Activated CD4-positive, alpha-beta T cell treated with anti-CD3 and anti-CD28 coated beads for 24 hours (primary cell): Measurements from ENCODE around the gene RFC2.
"Not testable (repeated sequence)": the region's sequence is repeated elsewhere in the genome, so short reads cannot be mapped to it uniquely, and the experiment has no call there.

Source experiments
- DNase-seq, 2 donors: peaks; one replicate each; pipeline ENCODE4 v3.0.0-alpha.2; 2020; ENCODE audit warnings: low read depth in 2 of 2

RFC2 gene

GRCh38 chr7:74282748-74283459 lies 28.7 kb upstream of the RFC2 start:
- no peak for DNase-seq

GRCh38 chr7:74280985-74281384 lies 26.8 kb upstream of the RFC2 start:
- no peak for DNase-seq

- no peak for DNase-seq
Observed at GRCh38 chr7:74277636-74278035, 23.4 kb upstream of the RFC2 start.

GRCh38 chr7:74275401-74275881 lies 21.2 kb upstream of the RFC2 start:
- no peak for DNase-seq

GRCh38 chr7:74272305-74273038 lies 18.3 kb upstream of the RFC2 start:
- no peak for DNase-seq

- DNase-seq = no peak
Observed at GRCh38 chr7:74271742-74272141, 17.5 kb upstream of the RFC2 start.

- DNase-seq = peak in 1 of 2 donors; percentile 27
Observed at GRCh38 chr7:74269757-74270277, 15.6 kb upstream of the RFC2 start.

GRCh38 chr7:74267756-74268565 lies 13.8 kb upstream of the RFC2 start:
- no peak for DNase-seq

- DNase-seq = no peak
Observed at GRCh38 chr7:74266191-74266963, 12.2 kb upstream of the RFC2 start.

GRCh38 chr7:74263399-74264120 lies 9.4 kb upstream of the RFC2 start:
- no peak for DNase-seq

GRCh38 chr7:74262639-74263398 lies 8.6 kb upstream of the RFC2 start:
- no peak for DNase-seq

- no peak for DNase-seq
Observed at GRCh38 chr7:74258639-74259038, 4.4 kb upstream of the RFC2 start.

GRCh38 chr7:74256491-74257408 lies 2.6 kb upstream of the RFC2 start:
- no peak for DNase-seq

GRCh38 chr7:74255461-74255860 lies 1.3 kb upstream of the RFC2 start:
- not testable (repeated sequence) for DNase-seq

- DNase-seq = no peak
Observed at GRCh38 chr7:74254858-74255379, 720 bp upstream of the RFC2 start.

- no peak for DNase-seq
Observed at GRCh38 chr7:74253835-74254128, 417 bp downstream of the RFC2 start.

- no peak for DNase-seq
Observed at GRCh38 chr7:74253331-74253730, 868 bp downstream of the RFC2 start.

- DNase-seq = no peak
Observed at GRCh38 chr7:74252893-74253292, 1.3 kb downstream of the RFC2 start.

GRCh38 chr7:74249058-74249457 lies 5.1 kb downstream of the RFC2 start:
- DNase-seq = not testable (repeated sequence)
